Activated CD8-positive, alpha-beta memory T cell treated with anti-CD3 and anti-CD28 coated beads for 4 hours (primary cell): ENCODE results near the gene PRDM15.

Experiments used
- DNase-seq, 2 donors: peaks; one replicate each; pipeline ENCODE4 v3.0.0-alpha.2; 2020; ENCODE audit warnings: low read depth in 2 of 2

Gene PRDM15

GRCh38 chr21:41843584-41843983, 35.6 kb downstream of the PRDM15 start:
- DNase-seq, result no peak

- DNase-seq, result no peak
These were observed 38.3 kb downstream of the PRDM15 start for GRCh38 chr21:41840880-41841279.

- DNase-seq, result no peak
These were observed 39.6 kb downstream of the PRDM15 start for GRCh38 chr21:41839387-41840000.

GRCh38 chr21:41837756-41838297, 41.3 kb downstream of the PRDM15 start:
- DNase-seq, result no peak

- no peak for DNase-seq
These were observed 42.8 kb downstream of the PRDM15 start for GRCh38 chr21:41836166-41837015.

GRCh38 chr21:41835711-41836154, 43.4 kb downstream of the PRDM15 start:
- no peak for DNase-seq

- no peak for DNase-seq
These were observed 44.0 kb downstream of the PRDM15 start for GRCh38 chr21:41834926-41835663.

GRCh38 chr21:41834252-41834925, 44.8 kb downstream of the PRDM15 start:
- no peak for DNase-seq

- DNase-seq, result no peak
These were observed 45.5 kb downstream of the PRDM15 start for GRCh38 chr21:41833497-41834115.

- DNase-seq, result no peak
These were observed 46.3 kb downstream of the PRDM15 start for GRCh38 chr21:41832596-41833496.

- DNase-seq, result no peak
These were observed 47.1 kb downstream of the PRDM15 start for GRCh38 chr21:41831866-41832595.

GRCh38 chr21:41831453-41831831, 47.7 kb downstream of the PRDM15 start:
- no peak for DNase-seq

GRCh38 chr21:41830764-41831452, 48.2 kb downstream of the PRDM15 start:
- no peak for DNase-seq

GRCh38 chr21:41830145-41830707, 48.9 kb downstream of the PRDM15 start:
- no peak for DNase-seq

- no peak for DNase-seq
These were observed 50.2 kb downstream of the PRDM15 start for GRCh38 chr21:41828884-41829360.

- DNase-seq, result no peak
These were observed 50.9 kb downstream of the PRDM15 start for GRCh38 chr21:41827951-41828883.

- DNase-seq, result no peak
These were observed 53.3 kb downstream of the PRDM15 start for GRCh38 chr21:41825881-41826280.
